NCI-H1436 treated with DMSO at 0.1 percent for 48 hours (cell line): ENCODE measurements around the gene RANBP1.

Experiments used
- DNase-seq: peaks from one replicate; lab custom pipeline; 2025; lab: John Stamatoyannopoulos, UW

RANBP1 gene

DNA sequence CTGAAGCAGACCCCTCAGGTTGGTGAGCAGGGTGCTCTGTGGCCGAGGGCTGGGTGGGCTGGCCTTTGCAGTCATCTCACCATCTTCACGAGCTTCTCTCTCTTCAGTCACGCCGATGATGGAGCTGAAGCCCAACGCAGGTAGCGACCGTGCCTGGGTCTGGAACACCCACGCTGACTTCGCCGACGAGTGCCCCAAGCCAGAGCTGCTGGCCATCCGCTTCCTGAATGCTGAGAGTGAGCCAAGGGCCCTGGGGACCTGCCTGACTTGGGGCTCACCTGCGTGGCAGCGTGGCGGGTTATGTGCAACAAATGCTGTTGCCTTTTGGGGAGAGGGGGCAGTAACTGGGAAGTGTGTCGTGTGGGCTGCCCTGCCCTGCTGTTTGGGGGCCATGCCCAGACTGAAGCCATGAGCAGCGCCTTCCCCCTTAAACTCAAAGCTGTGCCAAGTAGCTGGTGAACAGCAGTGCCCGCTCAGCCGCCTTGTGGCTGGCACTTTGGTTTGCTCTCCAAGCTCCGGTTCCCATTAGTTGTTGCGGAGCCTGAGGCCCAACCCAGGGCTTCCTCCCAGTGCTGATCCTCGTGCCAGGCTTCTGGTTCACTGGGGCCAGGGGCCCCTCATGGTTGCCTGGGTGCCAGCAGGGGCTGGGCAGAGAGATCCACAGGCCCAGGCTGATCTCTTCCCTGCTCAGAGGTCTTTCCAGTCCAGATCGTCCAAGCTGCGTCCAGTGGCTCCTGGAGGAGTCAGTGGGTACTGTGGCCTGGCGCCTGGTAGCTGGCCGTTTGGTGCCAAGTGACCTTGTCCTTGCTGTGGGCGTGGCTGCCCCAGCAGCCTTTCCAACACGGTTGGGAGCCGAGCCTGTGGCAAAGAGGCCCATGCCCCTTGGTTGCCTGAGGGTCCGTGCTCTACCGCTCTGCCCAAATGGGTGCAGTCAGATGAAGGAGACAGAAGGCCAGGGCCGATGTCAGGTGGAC lies 9.6 kb downstream of the RANBP1 start:
- no peak for DNase-seq

DNA sequence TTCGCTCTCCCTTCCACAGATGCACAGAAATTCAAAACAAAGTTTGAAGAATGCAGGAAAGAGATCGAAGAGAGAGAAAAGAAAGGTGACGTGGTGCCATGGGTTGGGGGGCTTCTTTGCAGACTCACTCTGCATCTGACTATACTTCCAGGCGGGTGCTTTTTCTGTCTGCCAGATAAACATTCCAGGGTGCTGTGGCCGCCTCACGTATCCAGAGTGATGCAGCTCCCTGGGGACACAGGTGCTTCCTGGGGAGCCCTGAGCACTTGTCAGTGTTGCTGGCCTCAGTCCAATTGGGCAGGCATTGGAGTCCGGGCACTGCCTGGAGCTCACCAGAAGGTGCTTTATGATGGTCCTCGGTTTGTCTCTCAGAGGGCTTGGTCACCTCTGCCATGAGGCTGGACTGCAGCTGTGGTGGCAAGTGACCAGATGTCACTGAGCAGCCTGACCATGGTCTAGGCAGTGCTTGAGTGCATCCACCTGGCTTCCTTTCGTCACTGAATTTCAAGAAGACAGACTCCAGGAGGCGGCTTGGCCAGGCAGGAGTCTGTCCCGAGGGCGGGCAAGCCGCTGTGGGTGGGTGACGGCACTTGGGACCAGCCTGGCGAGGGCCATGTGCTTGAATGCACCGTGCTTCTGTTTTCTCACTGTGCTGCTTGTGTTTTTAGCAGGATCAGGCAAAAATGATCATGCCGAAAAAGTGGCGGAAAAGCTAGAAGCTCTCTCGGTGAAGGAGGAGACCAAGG lies 10.6 kb downstream of the RANBP1 start:
- no peak for DNase-seq

DNA sequence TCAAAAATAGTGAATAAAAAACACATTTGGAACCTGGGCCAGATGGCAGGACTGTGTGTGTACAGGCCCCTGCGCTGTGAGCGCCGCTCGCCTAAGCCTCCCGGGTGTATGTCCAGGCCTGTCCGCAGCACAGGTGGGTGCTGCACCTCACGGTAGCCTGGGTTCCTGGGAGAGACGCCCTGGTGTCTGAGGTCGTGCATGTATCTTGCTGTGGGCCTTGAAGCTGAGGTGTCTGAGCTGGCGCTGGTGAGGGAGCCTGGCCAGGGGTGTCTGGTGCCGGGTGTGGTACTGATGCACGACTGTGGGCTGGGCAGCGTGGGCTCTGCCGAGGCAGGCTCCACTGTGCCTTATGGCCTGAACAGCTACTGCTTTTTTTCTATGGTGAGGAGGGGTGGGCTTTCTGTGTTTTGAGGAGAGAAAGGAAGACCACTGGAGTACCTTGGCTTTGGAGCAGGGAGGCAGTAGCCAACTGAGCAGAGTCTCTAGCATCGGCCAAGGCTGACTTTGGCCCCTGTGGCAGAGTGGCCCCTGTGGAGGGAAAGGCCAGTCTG lies 11.5 kb downstream of the RANBP1 start:
- DNase-seq = no peak

DNA sequence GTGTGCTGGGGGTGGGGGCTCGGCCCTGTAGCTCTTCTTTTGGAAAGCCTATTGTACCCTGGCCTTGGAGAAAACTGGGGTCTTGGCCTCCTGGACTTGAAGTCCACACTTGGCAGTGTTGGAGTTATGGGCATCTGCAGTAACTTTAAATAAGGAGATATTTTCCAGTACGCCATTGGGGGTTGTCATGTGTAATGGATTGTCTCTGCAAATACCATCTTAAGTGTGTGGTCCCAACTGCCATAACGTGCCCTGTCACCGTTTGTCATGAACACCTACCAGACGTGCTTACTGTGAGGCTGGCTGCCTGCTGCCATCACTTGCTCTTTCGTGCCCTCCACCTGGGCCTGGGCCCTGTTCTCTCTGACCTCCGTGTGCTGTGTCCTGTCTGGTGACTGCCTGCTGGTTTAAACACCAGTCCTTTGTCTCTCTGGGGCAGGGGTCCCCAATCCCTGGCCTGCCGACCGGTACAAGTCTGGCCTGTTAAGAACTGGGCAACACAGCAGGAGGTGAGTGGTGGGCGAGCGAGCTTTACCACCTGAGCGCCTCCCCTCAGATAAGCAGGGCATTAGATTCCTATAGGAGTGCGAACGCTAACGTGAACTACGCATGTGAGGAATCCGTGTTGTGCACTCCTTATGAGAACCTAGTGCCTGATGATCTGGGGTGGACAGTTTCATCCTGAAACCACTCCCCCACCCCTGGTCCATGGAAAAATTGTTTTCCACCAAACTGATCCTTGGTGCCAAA lies 12.1 kb downstream of the RANBP1 start:
- DNase-seq = no peak

DNA sequence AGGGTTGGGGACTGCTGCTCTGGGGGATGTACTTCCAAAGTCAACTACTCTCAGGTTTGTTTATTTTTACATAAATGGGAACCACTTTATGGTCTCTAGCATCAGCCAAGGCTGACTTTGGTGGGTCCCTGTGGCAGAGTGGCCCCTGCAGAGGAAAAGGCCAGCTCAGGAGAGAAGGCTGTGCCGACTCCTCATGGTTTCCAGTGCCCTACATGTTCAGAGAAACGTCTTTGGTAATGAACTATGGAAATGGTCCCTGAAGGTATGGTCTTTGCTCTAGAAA lies 12.7 kb downstream of the RANBP1 start:
- DNase-seq = no peak

DNA sequence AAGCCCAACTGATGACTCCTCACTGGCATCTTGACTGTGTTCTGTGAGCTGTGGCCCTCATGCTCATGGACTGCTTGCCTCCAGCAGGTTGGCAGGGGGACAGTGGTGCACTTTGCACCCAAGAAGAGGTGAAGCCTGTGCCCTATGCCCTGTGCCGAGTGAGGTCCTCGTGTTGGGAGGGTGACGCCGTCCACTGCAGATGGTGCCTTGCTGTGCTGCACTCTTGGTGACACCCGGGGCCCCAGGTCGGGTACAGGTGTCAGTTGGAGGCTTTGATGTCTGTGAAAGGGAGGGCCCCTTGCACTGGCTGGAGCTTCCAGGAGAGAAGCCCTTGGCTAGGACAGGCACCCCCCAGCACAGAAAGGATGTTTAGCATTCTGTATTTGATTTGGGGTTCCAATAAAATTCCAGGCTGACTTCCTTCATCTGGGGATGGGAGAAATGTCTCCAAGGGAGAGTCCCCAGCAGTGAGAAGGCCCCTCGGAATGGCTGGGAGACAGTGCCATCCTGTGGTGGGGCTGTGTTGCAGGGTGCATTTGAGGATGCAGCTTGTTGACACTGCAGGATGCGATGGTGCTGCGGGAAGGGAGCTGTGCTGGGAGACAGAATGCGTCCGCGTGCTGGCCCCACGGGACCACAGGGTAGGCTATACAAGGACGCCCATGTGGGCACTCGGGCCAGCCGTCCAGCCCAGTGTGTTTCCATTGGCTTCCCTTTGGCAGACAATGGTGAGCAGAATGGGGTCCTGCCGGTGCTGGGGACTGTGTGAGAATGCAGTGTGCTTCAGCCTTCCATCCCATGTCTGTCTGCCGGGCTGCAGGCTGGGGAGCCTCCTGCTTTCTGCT lies 13.2 kb downstream of the RANBP1 start:
- no peak for DNase-seq

DNA sequence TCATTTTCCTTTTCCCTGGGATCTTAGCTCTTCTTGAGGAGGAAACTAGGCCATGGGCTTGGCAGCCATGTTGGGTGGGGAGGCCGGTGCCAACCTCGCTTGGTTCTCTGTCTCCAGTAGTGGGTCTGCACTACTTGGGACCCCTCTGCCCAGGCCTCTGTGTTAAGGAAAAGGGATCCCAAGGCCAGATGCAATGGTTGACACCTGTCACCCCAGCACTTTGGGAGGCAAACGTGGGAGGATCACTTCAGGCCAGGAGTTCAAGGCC lies 13.8 kb downstream of the RANBP1 start:
- DNase-seq = no peak

DNA sequence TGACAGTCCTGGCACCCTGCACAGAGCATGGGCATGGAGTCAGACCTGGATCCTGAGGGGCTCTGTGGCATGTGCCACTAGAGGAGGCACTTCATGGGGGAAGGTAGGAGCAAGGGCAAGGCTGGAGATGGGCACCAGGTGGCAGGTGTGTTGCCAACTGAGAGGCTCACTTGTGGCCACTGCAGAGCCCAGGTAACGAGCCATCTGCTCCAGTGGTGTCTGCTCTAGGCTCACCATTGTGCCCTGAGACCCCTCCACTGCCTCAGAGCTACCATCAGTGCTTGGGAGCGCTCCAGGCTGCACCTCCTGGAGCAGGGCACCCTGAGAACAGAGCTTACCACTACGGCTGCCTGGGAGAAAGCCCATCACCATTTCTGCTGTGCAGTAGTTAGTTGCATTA lies 14.4 kb downstream of the RANBP1 start:
- no peak for DNase-seq

DNA sequence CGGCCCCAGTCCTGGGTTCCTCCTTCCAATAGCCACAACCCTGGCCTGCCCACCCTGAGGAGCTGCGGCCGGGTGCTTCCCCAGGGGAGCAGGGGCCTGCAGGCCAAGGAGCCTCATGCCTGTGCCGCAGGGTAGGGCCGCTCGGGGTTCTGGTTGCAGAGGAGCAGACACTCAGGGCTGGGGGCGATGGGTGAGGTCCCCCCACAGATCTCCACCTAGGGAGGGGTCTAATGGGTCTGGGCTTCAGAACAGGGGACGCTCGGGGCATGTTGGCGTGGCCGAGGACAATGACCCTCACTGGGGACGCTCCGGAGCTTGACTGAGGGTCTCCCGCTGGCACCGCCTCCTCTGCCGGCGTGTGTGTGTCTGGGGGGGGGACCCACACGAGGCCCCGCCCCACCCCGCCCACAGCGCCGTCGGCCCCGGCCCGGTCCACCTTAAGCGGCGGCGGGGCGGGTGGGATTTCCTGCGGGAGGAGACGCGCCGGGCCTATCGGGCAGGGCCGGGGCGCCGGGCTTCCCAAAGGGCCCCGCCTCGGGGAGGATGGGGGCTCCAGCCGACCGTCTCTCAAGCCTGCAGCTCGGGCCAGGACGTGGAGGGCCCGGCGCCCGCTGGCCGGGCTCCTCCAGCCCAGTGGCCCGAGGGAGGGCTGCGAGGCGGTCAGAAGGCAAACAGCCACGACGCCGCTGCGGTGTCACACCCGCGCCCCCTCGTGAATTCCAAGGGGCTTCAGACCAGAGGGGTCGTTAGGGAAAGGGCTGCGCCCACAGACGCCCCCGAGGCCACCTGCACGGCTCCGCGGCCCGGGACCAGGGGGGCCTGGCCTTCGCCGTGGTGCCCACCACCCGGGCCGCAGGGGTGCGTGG lies 15.1 kb downstream of the RANBP1 start:
- DNase-seq = no peak

DNA sequence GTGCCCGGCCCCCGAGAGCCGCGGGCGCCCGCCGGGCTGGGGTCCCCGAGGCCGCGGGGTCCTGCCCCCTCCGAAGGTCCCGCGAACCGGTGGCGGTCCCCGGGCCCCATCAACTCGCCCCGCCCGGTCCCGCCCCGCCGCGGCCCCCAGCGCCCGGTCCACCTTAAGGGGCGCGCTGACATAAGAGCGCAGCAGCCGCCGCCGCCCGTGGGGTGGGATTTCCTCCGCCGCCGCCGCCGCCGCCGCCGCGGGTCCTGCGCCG lies 15.6 kb downstream of the RANBP1 start, which contains the start of gene ZDHHC8:
ZDHHC8 (plus strand) TSS at position 208 of the 262 bp plus-strand sequence. CDS start 144 bp downstream, outside the sequence.
- no peak for DNase-seq

DNA sequence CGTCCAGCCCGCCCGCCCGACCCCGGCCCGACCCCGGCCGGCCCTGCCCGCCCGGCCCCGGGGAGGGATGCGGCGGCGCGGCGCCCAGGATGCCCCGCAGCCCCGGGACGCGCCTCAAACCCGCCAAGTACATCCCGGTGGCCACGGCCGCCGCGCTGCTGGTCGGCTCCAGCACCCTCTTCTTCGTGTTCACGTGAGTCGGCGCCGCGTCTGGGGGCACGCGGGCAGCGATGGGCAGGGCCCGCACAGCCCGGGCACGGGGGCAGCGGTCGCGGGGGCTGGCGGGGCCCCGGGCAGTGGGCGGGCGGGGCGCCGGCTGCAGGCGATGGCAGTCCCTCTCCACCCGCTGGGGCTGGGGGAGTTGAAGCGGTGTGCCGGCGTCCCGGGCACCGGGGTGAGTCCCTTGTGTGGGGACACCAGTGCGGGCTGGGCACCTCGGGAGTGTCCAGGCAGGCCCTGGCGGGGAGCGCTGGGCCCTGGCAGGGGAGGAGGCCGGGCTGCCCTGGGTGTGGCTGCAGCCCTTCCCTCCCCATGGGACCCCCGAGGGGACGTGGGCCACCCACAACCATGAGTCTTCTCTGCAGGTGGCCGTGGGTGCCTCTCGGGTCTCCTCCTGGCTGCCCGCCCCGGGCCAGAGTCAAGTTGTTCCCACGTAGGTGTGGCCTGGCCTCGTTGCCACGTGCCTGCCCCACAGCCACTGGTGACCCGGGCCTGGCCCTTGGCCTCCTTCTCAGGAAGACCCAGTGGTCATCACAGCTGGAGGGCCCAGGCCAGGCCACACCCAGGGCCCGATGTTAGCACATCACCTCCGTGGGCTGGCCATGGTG lies 16.2 kb downstream of the RANBP1 start:
- DNase-seq = no peak

DNA sequence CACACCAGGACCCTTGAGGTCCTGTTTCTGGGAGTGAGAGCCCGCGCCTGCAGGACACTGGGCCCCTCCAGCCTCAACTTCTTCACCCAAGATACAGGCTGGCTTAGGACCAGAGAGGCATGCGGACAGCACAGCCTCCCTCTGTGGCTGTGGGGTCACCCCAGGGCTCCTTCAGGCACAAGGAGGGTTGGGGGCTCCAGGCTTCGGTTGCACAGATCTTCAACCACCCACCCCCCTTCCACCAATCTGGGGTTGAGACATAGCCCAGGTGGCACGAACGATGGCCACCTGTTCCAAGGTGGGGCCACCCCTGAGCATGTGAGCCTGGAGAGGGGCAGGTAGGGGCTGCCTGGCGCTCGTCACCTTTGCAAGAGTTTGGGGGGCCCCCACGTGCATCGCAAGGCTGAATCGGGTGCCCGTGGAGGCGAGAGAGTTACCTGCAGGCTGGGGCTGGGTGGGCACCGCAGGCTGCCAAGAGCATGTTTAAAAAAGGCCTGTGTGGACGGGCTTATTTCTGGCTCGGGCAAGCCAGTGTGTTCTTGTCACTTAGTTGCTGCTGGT lies 16.9 kb downstream of the RANBP1 start:
- DNase-seq = no peak

DNA sequence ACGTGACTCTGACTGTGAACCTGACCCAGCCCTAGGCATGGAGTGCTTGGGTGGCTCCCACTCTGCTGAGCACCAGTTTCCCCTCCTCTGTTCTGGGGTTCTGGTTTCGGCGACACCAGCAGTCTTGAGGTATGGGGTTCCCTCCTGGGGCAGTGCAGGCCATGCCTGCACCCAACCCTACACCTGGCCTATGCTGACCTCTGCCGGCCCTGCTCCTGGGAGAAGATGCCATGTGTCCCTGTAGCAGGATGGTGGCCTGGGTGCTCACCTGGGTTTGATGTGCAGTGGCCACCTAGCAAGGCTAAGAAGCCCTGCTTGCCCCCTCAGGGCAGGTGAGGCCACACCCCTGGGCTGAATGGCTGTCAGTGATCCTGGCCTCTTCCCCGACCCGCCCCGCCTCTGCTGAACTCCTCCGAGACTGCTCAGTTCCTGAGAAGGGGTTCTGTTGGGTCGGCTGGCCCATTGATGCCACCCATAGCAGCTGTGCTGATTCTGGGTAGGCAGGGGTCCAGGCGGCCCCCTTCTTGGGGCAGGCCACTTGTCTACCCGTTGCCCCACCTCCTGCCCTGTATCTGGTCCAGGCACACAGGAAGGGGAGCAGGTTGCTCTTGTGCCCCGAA lies 18.1 kb downstream of the RANBP1 start:
- DNase-seq = no peak

DNA sequence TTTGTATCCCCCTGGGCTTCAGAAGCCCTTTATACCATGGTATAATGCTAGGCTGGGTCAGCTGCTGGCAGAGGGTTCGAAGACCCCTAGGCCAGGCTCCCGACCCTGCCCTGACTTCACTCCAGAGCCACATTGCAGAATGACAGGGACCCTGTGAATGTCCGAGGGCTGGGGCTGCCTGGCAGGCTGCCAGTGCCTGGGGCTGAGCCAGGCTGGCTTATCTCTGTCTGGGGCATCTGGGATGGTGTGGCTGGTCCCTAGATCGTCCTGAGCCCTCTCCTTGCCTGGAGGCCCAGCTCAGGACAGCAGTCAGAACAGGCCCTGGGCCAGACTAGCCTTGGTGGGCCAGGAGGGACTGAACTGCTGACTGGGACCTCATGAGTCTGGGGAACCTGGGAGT lies 19.4 kb downstream of the RANBP1 start:
- DNase-seq = no peak

DNA sequence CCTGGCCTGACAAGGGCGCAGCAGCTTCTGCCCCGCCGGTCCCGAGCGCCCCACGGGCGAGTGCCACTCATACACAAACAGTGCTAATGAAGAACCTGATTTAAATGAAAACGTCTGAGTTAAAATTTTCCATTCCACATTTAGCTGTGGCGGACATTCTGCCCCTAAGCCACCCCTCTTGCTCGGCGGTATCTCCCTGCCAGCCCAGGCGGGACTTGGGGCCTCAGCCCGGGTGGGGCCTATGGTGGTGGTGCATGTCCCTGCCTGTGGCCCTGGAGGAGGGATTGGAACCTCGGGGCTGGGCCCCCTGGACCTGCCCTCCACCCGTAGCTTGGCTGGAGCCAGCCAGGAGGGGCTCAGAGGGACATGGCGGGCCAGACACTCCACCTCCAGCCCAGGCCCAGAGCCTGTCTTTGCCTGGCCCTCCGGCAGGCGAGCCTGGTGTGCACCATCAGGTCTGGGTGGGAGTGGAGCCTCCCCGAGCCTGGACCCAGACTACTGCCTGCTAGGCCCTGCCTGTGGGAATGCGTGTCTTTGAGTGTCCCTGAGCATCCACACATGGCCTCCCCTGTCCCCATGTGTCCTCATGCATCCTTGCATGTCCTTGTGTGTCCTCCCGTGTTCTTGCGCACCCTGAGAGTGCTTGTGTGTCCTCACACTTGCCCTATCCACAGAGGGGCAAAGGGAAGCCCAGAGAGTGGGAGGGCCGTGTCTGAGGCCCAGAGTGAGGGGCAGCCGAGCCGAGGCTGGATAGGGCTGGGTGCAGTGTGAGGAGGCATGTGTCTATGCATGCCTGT lies 20.1 kb downstream of the RANBP1 start:
- no peak for DNase-seq

DNA sequence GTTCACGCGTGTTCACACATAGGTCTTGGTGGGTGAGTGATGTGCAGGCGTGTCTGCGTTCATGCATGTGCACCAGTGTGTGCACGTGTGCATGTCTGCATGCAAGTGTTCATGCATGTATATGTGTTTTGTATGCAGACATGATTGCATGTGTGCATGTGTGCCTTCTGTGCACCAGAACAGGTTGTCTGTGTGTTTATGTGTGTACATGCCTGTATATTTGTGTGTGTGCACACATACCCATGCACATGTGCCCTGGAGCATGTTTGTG lies 20.6 kb downstream of the RANBP1 start:
- no peak for DNase-seq

DNA sequence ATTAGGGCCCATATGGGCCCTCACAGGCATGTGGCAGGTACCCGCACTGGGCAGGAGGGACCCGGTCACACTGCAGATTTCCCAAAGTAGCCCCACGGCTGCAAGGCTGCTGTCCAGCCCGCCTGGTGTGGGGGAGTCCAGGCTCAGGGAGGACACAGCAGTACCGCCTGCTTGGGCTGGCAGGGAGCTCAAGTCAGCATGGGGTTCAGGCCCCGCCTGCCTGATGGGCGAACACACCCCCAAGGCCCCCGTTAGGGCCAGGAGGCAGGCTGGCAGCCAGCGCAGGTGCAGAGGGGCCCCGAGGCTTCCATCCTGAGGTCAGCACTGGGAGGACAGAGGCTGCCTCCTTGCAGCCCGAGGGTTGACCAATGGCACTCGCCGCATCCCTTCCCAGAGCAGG lies 21.2 kb downstream of the RANBP1 start:
- DNase-seq = no peak

DNA sequence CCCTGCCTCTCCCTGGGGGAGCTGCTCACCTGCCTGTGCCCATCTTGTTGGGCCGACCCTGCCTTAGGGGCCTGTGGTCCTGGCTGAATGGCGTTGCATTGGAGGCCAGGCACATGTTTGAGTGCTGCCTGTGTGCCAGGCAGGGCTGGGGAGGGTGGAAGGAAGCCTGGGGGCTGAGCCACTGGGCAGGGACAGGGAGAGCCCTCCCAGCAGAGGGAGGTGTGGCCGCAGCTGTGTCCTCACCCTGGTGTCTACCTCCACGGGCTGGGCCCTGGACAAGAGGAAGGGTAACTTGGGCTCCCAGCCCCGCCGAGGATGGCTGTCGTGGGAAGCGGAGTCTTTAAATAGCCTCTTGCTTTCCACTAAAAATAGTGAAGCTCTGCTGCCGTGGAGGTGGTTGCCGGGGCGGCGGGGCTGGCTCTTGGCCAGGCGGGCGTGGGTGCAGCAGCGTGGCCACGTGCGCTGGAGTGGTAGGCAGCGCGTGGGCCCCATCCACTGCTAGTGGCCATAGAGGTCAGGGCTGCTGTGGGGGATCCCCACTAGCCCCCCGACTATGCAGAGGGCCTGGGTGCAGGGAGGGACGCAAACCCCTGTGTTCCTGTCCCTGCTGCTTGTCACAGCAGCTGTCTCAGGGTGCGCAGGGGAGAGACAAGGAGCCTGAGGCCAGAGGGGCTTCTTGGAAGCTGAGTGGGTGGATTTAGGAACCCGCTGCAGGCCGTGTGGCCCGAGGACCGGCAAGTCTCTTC lies 21.9 kb downstream of the RANBP1 start:
- DNase-seq = no peak
